Right cardiac atrium (tissue), 5 donors: Measurements from ENCODE around the gene LSMEM2. TPM values are rescaled to one million over a fixed set of nuclear protein-coding genes. Genes with fewer than 3 reads are reported as not detected.
A peak's percentile ranks its signal among the peaks of the same experiment; 100 is the strongest.

Experiments used
- ATAC-seq, 2 donors: fragments of 200-7000 bp; cut with Tn5 transposase; one replicate each; pipeline versions ENCODE4 v1.8.0 to v1.9.1; 2020; ENCODE audit warnings: moderate library complexity in 2 of 2, mild to moderate bottlenecking in 1 of 2
- DNase-seq, 3 donors: peaks; one replicate each; pipeline ENCODE4 v3.0.0-alpha.2; 2020
- H3K27ac ChIP-seq: one replicate; pipeline ENCODE4 v1.5.1; 2013; ENCODE audit warnings: mild to moderate bottlenecking, low read length, control low read depth, moderate library complexity
- H3K27me3 ChIP-seq: one replicate; pipeline ENCODE4 v1.6.1; 2013; ENCODE audit not compliant: control insufficient read depth, insufficient read depth
- H3K4me1 ChIP-seq: one replicate; pipeline ENCODE4 v1.6.1; 2013; ENCODE audit warnings: low read length; ENCODE audit not compliant: control insufficient read depth, insufficient read depth
- H3K4me3 ChIP-seq: one replicate; pipeline ENCODE4 v1.5.1; 2013; ENCODE audit warnings: low read length, control low read depth
- H3K9me3 ChIP-seq: one replicate; pipeline ENCODE4 v1.6.1; 2013; ENCODE audit warnings: low read length; ENCODE audit not compliant: control insufficient read depth
- WGBS: extraction: QIAGEN DNeasy Blood & Tissue Kit; methylation state at CpG from one replicate; pipeline ENCODE4 v1.1.7; 2013; 5-methylcytosine and 5-hydroxymethylcytosine counted together
- intact Hi-C, 4 donors: fragments of 100-400 bp; cut with DNase I; formaldehyde crosslinking; loops; one replicate each; pipeline versions ENCODE4 v1.11.0 to v1.14.0; 2022 to 2023
- long read RNA-seq, 4 donors: library from polyadenylated mRNA; unstranded; transcript quantifications; one replicate each; pipeline ENCODE4 v2.0.0, GENCODE V29; 2020 to 2021
- polyA plus RNA-seq: library from polyadenylated mRNA; stranded (reverse); fragments of 200-250 nt; gene quantifications from one replicate; pipeline ENCODE4 v1.2.3, GENCODE V29; 2013
- total RNA-seq, 4 donors: library from RNA; stranded (reverse); fragmentation: NEBNext Ultra II Directional; extraction: Animal tissue kit (Norgen Biotek cat#: 25700); gene quantifications; one replicate each; pipeline ENCODE4 v1.2.1, GENCODE V29; 2021
- donor health status: healthy with polysubstance abuse.
- donor health status: DM: no; HTN: yes; CAD: no.
- donor health status: DM: no; HTN: no; CAD: no.
- donor health status: DM: no; HTN: yes; CAD: no; lungs with severe emphysema.
- donor health status: DM: yes; HTN: yes; CAD: no.

LSMEM2 gene
- 10 to 100 TPM in 2 of 4 donors, 1 to 10 TPM in 2; 1.4 to 15.7 (median 8.0) TPM for total RNA-seq
- polyA plus RNA-seq, result 14.6 TPM
- long read RNA-seq, donor 1, transcript LSMEM2-201 (4 exons, 1,494 nt), result major isoform, 6 of 12 reads
- long read RNA-seq, donor 1, partial matches to known transcripts, result 1 of 12 reads
- long read RNA-seq, donor 1, other reads (novel, unspliced or antisense), result 5 of 12 reads
- long read RNA-seq, donor 2, transcript LSMEM2-201 (4 exons, 1,494 nt), result major isoform, 6 of 8 reads
- long read RNA-seq, donor 2, partial matches to known transcripts, result 0 of 8 reads
- long read RNA-seq, donor 2, other reads (novel, unspliced or antisense), result 2 of 8 reads
- long read RNA-seq, donor 3, transcript LSMEM2-201 (4 exons, 1,494 nt), result major isoform, 8 of 9 reads
- long read RNA-seq, donor 3, partial matches to known transcripts, result 0 of 9 reads
- long read RNA-seq, donor 3, other reads (novel, unspliced or antisense), result 1 of 9 reads
- long read RNA-seq, donor 4, transcript LSMEM2-201 (4 exons, 1,494 nt), result major isoform, 8 of 11 reads
- long read RNA-seq, donor 4, partial matches to known transcripts, result 0 of 11 reads
- long read RNA-seq, donor 4, other reads (novel, unspliced or antisense), result 3 of 11 reads

GRCh38 chr3:50278880-50279224 lies at the start of gene LSMEM2:
LSMEM2 (plus strand) TSS chr3:50279087; CDS start chr3:50279114, 27 bp downstream.
- intact Hi-C loops, result loop anchor here in 2 of 4 donors (10.0 kb wide), 1 partner anchor 154 kb away; no protein-coding TSS in a partner anchor
- H3K4me3 ChIP-seq, result peak within 1 kb of the TSS; percentile 9
- peak; percentile 43 to 78 for ATAC-seq
- H3K27ac ChIP-seq, result peak within 1 kb of the TSS; percentile 89
- 37% methylated on average over 2 of the region's 2 CpGs for WGBS
- DNase-seq, result peak in 2 of 3 donors; percentile 80
- no peaks in the 10 kb centered on the region for H3K27me3 ChIP-seq
- H3K4me1 ChIP-seq, result peaks cover 2% of the 10 kb centered on the region
- H3K9me3 ChIP-seq, result no peaks in the 10 kb centered on the region

- intact Hi-C loops, result loop anchor here in 3 of 4 donors (5.0 kb wide), 3 partner anchors 37 to 93 kb away; partner anchors contain the start of genes GNAT1 (in 1 of the 3) and HYAL2 (in 1 of the 3)
- no peak for ATAC-seq
- Histone ChIP-seq H3K4me1 (no peaks in the 10 kb centered on the region), H3K27me3 (no peaks in the 10 kb centered on the region), H3K4me3 (no peak overlapping the region), H3K27ac (no peak overlapping the region), H3K9me3 (no peaks in the 10 kb centered on the region)
- DNase-seq, result no peak
- WGBS, result 91% methylated on average over 3 of the region's 3 CpGs
Observed at GRCh38 chr3:50229490-50229889, 49.4 kb upstream of the LSMEM2 start.

GRCh38 chr3:50230104-50230793 lies 48.6 kb upstream of the LSMEM2 start:
- 78% methylated on average over 8 of the region's 8 CpGs for WGBS
- Histone ChIP-seq H3K27ac (no peak overlapping the region), H3K4me1 (no peaks in the 10 kb centered on the region), H3K27me3 (no peaks in the 10 kb centered on the region), H3K4me3 (no peak overlapping the region), H3K9me3 (no peaks in the 10 kb centered on the region)
- DNase-seq, result no peak
- intact Hi-C loops, result no loop called here
- ATAC-seq, result no peak

GRCh38 chr3:50230794-50231125 lies 48.1 kb upstream of the LSMEM2 start:
- ATAC-seq, result no peak
- 85% methylated on average over 4 of the region's 4 CpGs for WGBS
- intact Hi-C loops, result no loop called here

GRCh38 chr3:50231581-50231980 lies 47.3 kb upstream of the LSMEM2 start:
- ATAC-seq (no peak), DNase-seq (no peak)
- no peaks in the 10 kb centered on the region for H3K27me3 ChIP-seq
- WGBS, result 78% methylated on average over 5 of the region's 5 CpGs
- intact Hi-C loops, result no loop called here
- H3K9me3 ChIP-seq, result no peaks in the 10 kb centered on the region
- no peaks in the 10 kb centered on the region for H3K4me1 ChIP-seq
- H3K27ac ChIP-seq, result no peak overlapping the region
- H3K4me3 ChIP-seq, result no peak overlapping the region

More at GRCh38 chr3:50230794-50231125, 48.1 kb upstream of the LSMEM2 start:
- Histone ChIP-seq H3K9me3 (no peaks in the 10 kb centered on the region), H3K4me3 (no peak overlapping the region), H3K27ac (no peak overlapping the region), H3K4me1 (no peaks in the 10 kb centered on the region), H3K27me3 (no peaks in the 10 kb centered on the region)
- no peak for DNase-seq

GRCh38 chr3:50232303-50232702 lies 46.6 kb upstream of the LSMEM2 start:
- Histone ChIP-seq H3K4me1 (no peaks in the 10 kb centered on the region), H3K4me3 (no peak overlapping the region), H3K9me3 (no peaks in the 10 kb centered on the region), H3K27me3 (no peaks in the 10 kb centered on the region), H3K27ac (no peak overlapping the region)
- intact Hi-C loops, result no loop called here
- no peak for ATAC-seq
- 65% methylated on average over 3 of the region's 3 CpGs for WGBS
- DNase-seq, result no peak

- H3K4me1 ChIP-seq, result no peaks in the 10 kb centered on the region
- no peak for ATAC-seq
- no peak overlapping the region for H3K4me3 ChIP-seq
- intact Hi-C loops, result no loop called here
- 86% methylated on average over 4 of the region's 4 CpGs for WGBS
- DNase-seq, result no peak
- H3K27me3 ChIP-seq, result no peaks in the 10 kb centered on the region
- H3K9me3 ChIP-seq, result no peaks in the 10 kb centered on the region
- no peak overlapping the region for H3K27ac ChIP-seq
Observed at GRCh38 chr3:50233176-50233575, 45.7 kb upstream of the LSMEM2 start.

GRCh38 chr3:50235716-50236483 lies 43.0 kb upstream of the LSMEM2 start, which contains the start of gene GNAI2:
GNAI2 (plus strand) TSS chr3:50236204; CDS start chr3:50236336, 132 bp downstream.
- Histone ChIP-seq H3K27ac (peak within 1 kb of the TSS; percentile 91), H3K4me3 (peak within 1 kb of the TSS; percentile 81), H3K27me3 (no peaks in the 10 kb centered on the region), H3K9me3 (no peaks in the 10 kb centered on the region), H3K4me1 (peaks cover 3% of the 10 kb centered on the region)
- ATAC-seq (peak; percentile 94), DNase-seq (peak; percentile 99 to 100 (median 99))
- intact Hi-C loops, result no loop called here
- under 1% methylated on average over 75 of the region's 75 CpGs for WGBS

- intact Hi-C loops, result no loop called here
- under 1% methylated on average over 13 of the region's 13 CpGs for WGBS
- Histone ChIP-seq H3K27me3 (no peaks in the 10 kb centered on the region), H3K4me1 (peaks cover 9% of the 10 kb centered on the region), H3K9me3 (no peaks in the 10 kb centered on the region), H3K4me3 (peak overlapping the region; percentile 81), H3K27ac (peak overlapping the region; percentile 91)
- DNase-seq (no peak), ATAC-seq (no peak)
Observed at GRCh38 chr3:50236484-50237132, 42.3 kb upstream of the LSMEM2 start.

GRCh38 chr3:50237133-50237651 lies 41.7 kb upstream of the LSMEM2 start:
- Histone ChIP-seq H3K4me1 (peaks cover 12% of the 10 kb centered on the region), H3K27ac (peak overlapping the region; percentile 91), H3K4me3 (peak overlapping the region; percentile 81), H3K27me3 (no peaks in the 10 kb centered on the region), H3K9me3 (no peaks in the 10 kb centered on the region)
- DNase-seq (peak in 2 of 3 donors; percentile 63 to 80), ATAC-seq (peak in 1 of 2 donors; percentile 7)
- intact Hi-C loops, result no loop called here
- 4% methylated on average over 7 of the region's 7 CpGs for WGBS
